M059J (cell line): Measurements from ENCODE around the gene C12orf43. TPM values are rescaled to one million over a fixed set of nuclear protein-coding genes. Genes with fewer than 3 reads are reported as not detected.

Experiments used
- DNase-seq: peaks from one replicate; pipeline ENCODE4 v3.0.0-alpha.2; 2012; ENCODE audit warnings: low read depth
- total RNA-seq: library from RNA; depleted of rRNA; stranded (reverse); fragments of >200 nt; shearing (Covaris generic); gene quantifications from 2 replicates; pipeline ENCODE4 v1.2.3, GENCODE V29; 2014

Gene C12orf43
- total RNA-seq, 1 experiment from 2014 or later: 18.2 TPM

DNA sequence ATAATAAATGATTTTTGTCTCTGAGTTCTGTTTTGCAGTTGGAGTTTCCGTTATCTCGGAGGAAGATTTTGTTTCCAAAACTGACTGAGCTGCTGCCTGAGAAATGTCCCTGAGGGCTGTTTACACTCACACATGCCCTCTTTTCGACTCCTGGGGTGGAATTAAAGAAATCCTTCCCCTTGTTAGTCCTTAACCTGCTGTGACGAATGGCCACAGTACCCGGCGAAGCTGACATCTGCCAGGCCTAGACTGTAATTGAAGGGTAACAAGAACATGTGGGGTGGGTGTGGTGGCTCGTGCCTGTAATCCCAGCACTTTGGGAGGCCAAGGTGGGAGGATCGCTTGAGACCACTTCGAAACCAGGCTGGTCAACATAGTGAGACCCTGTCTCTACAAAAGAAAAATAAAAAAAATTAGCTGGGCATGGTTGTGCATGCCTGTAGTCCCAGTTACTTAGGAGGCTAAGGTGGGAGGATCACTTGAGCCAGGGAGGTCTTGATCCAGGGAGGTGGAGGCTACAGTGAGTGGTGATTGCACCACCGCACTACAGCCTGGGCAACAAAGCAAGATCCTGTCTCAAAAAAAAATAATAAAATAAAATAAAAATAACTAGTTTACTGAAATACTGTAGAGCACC is 14.4 kb upstream of the C12orf43 start:
- no peak for DNase-seq

DNA sequence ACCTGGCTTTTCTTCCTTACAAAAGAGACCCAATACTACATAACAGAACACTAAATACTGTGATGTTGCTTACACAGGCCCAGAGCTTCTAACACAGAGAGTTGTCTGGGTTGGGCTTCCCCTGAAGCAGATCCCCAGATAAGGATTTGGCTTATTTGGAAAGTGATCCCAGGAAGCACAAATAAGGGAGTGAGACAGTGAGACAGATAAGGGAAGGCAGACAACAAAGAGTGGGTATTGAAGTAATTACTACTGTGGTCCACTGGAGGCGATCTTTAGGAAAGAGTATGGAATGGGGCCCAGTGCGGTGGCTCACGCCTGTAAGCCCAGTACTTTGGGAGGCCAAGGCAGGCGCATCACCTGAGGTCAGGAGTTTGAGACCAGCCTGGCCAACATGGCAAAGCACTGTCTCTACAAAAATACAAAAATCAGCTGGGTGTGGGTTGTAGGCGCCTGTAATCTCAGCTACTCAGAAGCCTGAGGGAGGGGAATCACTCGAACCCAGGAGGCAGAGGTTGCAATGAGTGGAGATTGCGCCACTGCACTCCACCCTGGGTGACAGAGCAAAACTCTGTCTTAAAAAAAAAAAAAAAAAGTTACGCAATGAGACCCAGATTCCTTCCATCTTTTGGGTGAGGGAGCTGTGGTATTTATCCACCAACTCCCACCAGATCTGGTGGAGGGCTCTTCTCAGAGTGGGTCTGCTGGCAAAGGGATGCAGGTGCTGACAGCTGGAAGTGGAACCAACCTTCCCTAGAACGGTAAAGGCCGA is 10.2 kb upstream of the C12orf43 start:
- no peak for DNase-seq

DNA sequence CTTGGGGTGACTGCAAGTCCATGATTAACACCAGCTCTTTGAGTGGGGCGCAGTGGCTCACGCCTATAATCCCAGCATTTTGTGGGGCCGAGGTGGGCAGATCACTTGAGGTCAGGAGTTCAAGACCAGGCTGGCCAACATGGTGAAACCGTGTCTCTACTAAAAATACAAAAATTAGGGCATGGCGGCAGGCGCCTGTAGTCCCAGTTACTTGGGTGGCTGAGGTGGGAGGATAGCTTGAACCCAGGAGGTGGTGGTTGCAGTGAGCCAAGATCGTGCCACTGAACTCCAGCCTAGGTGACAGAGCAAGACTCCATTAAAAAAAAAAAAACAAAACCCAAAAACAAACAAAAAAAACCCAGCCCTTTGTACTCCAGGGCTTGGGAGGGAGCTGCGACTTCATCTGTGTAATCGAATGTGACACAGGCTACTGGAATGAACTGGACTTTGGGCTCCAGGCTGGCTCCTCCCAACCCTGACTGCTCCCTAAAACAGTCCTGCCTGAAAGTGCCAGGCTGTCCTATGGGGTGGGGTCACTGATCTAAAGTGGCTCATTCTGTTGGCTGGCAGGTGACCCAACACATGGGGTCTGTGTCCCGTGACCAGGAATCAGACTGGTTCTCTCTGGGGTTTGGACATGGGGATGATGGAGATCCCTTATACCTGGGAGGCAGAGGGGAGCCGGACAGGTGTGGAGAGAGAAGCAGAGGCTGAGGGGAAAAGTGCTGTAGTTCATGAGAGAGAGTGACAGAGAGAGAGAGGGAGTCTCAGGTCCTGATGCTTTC is 9.3 kb upstream of the C12orf43 start:
- DNase-seq: peak; percentile 23

DNA sequence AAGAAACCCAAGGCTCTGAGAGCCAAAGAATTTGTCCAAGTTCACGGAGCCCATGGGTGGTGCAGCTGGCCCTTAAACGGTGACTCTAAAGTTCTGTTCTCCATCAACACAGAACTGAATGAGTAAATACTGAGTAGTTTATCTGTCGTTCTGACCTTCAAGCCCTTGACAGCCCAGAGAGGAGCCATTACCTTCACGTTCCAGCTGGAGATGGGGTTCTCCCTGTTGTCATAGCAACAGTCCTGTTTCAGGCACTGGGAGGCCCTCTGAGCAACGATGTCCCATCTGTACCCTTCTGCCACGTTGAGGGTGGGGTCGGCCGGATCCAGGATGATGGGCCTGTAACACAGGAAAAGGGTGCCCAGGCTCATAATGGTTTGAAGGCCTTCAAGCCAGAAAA is 7.5 kb upstream of the C12orf43 start:
- no peak for DNase-seq

DNA sequence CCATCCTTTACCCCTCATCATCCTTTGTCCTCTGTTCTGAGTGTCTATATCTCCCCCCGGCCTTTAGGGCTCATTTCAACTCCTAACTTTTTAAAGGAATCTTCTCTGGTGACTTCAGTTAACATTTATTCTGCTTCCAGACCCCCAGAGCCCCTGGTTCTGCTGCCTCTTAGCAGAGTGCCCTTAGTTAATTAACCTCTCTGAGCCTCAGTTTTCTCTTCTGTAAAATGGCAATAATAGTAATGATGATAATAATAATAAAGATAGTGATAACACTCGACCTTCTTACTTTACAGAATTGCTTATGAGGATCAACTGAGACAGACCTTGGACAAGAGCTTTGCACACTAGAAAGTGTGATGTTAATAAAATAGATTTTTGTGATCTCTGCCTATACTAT is 6.4 kb upstream of the C12orf43 start:
- no peak for DNase-seq

GRCh38 chr12:121021754-121022153 is 5.5 kb upstream of the C12orf43 start:
- no peak for DNase-seq

DNA sequence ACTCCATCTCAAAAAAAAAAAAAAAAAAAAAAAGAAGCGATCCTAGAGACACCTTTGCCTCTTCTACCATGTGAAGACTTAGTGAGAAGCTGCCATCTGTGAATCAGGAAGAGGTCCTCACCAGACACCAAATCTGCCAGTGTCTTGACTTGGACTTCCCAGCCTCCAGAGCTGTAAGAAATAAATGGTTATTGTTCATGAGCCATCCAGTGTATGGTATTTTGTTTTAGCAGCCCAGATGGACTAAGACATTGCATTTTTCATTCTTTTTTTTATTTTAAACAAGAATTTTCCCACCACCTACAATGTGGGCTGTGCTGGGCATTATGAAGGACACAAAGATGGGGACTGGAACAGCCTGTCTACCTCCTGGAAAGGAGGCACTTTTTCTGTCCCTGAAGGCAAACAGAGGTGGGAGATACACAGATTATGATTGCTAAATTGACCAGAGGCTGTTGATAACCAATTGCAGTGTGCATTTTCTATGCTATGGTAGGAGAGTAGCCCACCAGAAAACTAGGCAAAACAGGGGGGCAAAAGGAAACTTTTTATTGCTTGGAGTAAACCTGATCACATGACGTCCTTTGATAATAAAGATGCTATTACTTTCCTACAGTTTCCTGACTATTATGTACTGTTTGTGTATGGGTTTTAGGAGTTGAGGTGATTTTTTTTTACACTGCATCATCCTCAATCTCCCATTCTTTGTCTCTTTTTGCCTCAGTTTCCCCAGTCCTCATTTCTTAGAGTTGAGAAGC is 2.8 kb upstream of the C12orf43 start:
- no peak for DNase-seq

GRCh38 chr12:121017966-121018491 is 1.7 kb upstream of the C12orf43 start:
- no peak for DNase-seq

GRCh38 chr12:121013715-121014114 is 2.6 kb downstream of the C12orf43 start:
- no peak for DNase-seq

- DNase-seq: no peak
Measured at GRCh38 chr12:121011820-121012219, 4.5 kb downstream of the C12orf43 start.

- DNase-seq: no peak
Measured at GRCh38 chr12:121010860-121011259, 5.4 kb downstream of the C12orf43 start.

DNA sequence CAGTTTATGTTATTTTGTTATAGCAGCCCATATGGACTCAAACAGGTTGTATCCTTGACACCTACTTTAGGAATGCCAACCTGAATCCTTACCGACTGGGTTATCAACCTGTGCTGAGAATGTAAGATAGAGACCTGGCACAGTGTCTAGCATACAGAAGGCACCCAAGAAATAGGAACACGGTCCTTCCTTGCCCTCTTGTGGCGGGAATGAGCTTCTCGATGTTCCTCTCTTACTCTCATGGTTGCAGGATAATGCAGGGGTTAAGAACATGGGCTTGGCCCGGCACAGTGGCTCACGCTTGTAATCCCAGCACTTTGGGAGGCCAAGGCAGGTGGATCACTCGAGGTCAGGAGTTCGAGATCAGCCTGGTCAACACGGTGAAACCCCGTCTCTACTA is 6.5 kb downstream of the C12orf43 start:
- DNase-seq: peak; percentile 44

DNA sequence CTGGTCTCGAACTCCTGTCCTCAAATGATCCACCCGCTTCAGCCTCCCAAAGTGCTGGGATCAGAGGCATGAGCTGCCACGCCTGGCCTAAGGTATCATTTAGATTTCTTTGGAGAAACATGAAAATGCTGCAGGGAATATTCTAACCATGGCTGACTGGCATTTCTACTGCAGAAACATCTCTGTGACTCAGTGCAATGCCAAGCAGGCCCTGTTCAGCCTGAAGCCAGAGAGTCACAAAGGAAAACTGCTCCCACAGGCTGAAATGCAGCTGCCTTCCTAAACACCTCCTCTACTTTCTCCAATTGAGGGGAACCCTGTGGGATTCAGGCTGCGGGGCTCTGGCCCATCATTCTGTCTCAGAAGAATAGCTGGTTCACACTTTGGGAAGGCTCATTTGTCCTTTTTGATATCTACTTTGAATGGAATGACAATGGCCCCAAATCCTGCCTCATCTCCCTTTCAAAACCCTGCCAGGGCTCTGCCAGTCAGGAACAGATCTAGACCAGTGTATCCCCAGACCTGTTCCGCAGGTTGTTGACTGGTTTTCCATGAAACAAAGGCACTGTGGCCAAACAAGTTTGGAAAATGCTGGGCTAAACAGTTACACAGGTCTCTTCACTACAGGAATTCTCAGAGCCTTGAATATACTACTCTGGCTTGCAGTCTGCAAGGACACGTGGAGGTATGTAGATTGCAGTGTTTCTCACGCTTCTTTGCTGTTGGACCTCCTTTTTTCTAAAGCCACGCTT is 7.8 kb downstream of the C12orf43 start:
- DNase-seq: no peak

GRCh38 chr12:121005346-121005815 is 10.9 kb downstream of the C12orf43 start:
- peak; percentile 45 for DNase-seq

GRCh38 chr12:121004253-121004815 is 12.0 kb downstream of the C12orf43 start:
- no peak for DNase-seq

GRCh38 chr12:121003650-121004049 is 12.6 kb downstream of the C12orf43 start:
- DNase-seq: no peak

DNA sequence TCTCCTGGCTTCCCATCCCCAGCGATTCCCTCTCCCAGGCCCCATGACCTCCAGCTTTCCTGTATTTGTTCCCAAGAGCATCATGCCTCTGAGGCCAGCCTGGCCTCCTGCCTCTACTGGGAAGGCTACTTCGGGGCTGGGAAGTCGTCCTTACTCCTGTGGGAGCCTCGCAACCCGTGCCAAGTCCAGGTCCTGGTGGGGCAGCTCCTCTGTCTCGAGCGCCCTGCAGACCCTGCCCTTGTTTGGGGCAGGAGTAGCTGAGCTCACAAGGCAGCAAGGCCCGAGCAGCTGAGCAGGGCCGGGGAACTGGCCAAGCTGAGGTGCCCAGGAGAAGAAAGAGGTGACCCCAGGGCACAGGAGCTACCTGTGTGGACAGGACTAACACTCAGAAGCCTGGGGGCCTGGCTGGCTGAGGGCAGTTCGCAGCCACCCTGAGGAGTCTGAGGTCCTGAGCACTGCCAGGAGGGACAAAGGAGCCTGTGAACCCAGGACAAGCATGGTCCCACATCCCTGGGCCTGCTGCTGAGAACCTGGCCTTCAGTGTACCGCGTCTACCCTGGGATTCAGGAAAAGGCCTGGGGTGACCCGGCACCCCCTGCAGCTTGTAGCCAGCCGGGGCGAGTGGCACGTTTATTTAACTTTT is 14.3 kb downstream of the C12orf43 start:
- no peak for DNase-seq

DNA sequence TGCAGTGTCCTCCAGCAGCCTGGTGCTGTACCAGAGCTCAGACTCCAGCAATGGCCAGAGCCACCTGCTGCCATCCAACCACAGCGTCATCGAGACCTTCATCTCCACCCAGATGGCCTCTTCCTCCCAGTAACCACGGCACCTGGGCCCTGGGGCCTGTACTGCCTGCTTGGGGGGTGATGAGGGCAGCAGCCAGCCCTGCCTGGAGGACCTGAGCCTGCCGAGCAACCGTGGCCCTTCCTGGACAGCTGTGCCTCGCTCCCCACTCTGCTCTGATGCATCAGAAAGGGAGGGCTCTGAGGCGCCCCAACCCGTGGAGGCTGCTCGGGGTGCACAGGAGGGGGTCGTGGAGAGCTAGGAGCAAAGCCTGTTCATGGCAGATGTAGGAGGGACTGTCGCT is 15.2 kb downstream of the C12orf43 start:
- no peak for DNase-seq

- DNase-seq: no peak
Measured at GRCh38 chr12:121000530-121000929, 15.8 kb downstream of the C12orf43 start.
